Neural cell (in vitro differentiated cells): Measurements from ENCODE around the gene MAGI2.

Experiments
- EP300 ChIP-seq: fragments of 450-650 bp; conservative IDR thresholded peaks from 2 replicates; pipeline ENCODE4 v1.6.1; 2014; ENCODE audit warnings: antibody characterized with exemption, mild to moderate bottlenecking, moderate library complexity; ENCODE audit not compliant: poor library complexity, severe bottlenecking
- EZH2 ChIP-seq: fragments of 200-600, 300-800 bp; shearing (Covaris generic), sonication (generic); IDR thresholded peaks from 2 replicates; pipeline ENCODE4 v1.6.1; 2014; ENCODE audit warnings: antibody characterized with exemption, low read length, borderline replicate concordance, mild to moderate bottlenecking; ENCODE audit not compliant: insufficient read depth, poor library complexity, severe bottlenecking
- MXI1 ChIP-seq: fragments of 450-650 bp; conservative IDR thresholded peaks from 2 replicates; pipeline ENCODE4 v1.6.1; 2014; ENCODE audit warnings: antibody characterized with exemption, mild to moderate bottlenecking; ENCODE audit not compliant: poor library complexity, severe bottlenecking
- POLR2AphosphoS5 ChIP-seq: IDR thresholded peaks from 2 replicates; pipeline ENCODE4 v1.6.1; 2012
- RAD21 ChIP-seq: fragments of 450-650 bp; conservative IDR thresholded peaks from 2 replicates; pipeline ENCODE4 v1.6.1; 2014; ENCODE audit warnings: antibody characterized with exemption, mild to moderate bottlenecking, moderate library complexity
- SMC3 ChIP-seq: fragments of 450-650 bp; conservative IDR thresholded peaks from 2 replicates; pipeline ENCODE4 v1.6.1; 2014; ENCODE audit warnings: antibody characterized with exemption, mild to moderate bottlenecking, moderate library complexity; ENCODE audit not compliant: poor library complexity
- TAF1 ChIP-seq: IDR thresholded peaks from 2 replicates; pipeline ENCODE4 v1.6.1; 2012; ENCODE audit warnings: low read depth
- TF ChIP-seq, protein P1 (sequence below): IDR thresholded peaks from 2 replicates; pipeline ENCODE4 v1.6.1; 2012; ENCODE audit warnings: borderline replicate concordance
- TF ChIP-seq, protein P2 (sequence below): fragments of 450-650 bp; IDR thresholded peaks from 2 replicates; pipeline ENCODE4 v1.5.1; 2014; ENCODE audit warnings: antibody characterized with exemption, mild to moderate bottlenecking, moderate library complexity; ENCODE audit not compliant: poor library complexity, severe bottlenecking

DNA sequence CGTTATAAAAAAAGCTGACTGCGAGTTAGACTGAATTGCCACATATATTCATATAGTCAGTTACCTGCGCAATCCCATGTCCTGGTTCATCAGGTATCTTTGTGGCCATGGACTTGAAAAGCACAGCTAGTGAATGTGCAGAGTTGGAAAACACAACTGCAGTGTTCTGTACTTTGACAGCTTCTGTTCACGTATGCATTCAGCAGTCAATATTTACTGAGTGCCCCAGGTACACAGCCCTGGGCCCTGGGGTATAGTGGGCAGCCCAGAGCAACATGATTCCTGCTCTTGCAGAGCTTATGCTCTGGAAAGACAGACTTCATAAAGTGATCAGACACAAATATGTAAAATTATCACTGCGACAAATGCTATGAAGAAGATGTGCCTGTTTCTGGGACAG is 1341.0 kb downstream of the MAGI2 start:
- TF ChIP-seq, protein P1, sequence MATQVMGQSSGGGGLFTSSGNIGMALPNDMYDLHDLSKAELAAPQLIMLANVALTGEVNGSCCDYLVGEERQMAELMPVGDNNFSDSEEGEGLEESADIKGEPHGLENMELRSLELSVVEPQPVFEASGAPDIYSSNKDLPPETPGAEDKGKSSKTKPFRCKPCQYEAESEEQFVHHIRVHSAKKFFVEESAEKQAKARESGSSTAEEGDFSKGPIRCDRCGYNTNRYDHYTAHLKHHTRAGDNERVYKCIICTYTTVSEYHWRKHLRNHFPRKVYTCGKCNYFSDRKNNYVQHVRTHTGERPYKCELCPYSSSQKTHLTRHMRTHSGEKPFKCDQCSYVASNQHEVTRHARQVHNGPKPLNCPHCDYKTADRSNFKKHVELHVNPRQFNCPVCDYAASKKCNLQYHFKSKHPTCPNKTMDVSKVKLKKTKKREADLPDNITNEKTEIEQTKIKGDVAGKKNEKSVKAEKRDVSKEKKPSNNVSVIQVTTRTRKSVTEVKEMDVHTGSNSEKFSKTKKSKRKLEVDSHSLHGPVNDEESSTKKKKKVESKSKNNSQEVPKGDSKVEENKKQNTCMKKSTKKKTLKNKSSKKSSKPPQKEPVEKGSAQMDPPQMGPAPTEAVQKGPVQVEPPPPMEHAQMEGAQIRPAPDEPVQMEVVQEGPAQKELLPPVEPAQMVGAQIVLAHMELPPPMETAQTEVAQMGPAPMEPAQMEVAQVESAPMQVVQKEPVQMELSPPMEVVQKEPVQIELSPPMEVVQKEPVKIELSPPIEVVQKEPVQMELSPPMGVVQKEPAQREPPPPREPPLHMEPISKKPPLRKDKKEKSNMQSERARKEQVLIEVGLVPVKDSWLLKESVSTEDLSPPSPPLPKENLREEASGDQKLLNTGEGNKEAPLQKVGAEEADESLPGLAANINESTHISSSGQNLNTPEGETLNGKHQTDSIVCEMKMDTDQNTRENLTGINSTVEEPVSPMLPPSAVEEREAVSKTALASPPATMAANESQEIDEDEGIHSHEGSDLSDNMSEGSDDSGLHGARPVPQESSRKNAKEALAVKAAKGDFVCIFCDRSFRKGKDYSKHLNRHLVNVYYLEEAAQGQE: no peak
- TF ChIP-seq RAD21: no peak
- TF ChIP-seq, protein P2, sequence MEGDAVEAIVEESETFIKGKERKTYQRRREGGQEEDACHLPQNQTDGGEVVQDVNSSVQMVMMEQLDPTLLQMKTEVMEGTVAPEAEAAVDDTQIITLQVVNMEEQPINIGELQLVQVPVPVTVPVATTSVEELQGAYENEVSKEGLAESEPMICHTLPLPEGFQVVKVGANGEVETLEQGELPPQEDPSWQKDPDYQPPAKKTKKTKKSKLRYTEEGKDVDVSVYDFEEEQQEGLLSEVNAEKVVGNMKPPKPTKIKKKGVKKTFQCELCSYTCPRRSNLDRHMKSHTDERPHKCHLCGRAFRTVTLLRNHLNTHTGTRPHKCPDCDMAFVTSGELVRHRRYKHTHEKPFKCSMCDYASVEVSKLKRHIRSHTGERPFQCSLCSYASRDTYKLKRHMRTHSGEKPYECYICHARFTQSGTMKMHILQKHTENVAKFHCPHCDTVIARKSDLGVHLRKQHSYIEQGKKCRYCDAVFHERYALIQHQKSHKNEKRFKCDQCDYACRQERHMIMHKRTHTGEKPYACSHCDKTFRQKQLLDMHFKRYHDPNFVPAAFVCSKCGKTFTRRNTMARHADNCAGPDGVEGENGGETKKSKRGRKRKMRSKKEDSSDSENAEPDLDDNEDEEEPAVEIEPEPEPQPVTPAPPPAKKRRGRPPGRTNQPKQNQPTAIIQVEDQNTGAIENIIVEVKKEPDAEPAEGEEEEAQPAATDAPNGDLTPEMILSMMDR: no peak
- no peak for TF ChIP-seq TAF1
- no peak for TF ChIP-seq EZH2
- TF ChIP-seq EP300: no peak
- no peak for TF ChIP-seq POLR2AphosphoS5
- TF ChIP-seq MXI1: no peak
- TF ChIP-seq SMC3: no peak
